ENCODE measurements around the gene UBALD2.
"Not testable (repeated sequence)": the region's sequence is repeated elsewhere in the genome, so short reads cannot be mapped to it uniquely, and the experiment has no call there.

UBALD2 gene

DNA sequence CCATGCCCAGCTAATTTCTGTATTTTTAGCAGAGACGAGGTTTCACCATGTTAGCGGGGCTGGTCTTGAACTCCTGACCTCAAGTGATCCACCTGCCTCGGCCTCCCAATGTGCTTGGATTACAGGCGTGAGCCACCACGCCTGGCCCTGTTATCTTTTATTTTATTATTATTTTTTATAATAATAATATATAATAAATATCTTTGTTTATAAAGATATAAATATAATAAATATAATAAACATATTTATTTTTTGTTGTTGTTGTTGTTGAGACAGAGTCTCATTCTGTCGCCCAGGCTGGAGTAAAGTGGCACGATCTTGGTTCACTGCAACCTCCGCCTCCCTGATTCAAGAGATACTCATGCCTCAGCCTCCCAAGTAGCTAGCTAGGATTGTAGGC is 17.8 kb upstream of the UBALD2 start:
- H3K4me1 ChIP-seq (ENCODE audit: control insufficient read depth, insufficient read depth, low read length): peaks cover 57% of the 10 kb centered on the region
- no peaks in the 10 kb centered on the region for H3K36me3 ChIP-seq (ENCODE audit: control insufficient read depth, insufficient read depth, low read length, severe bottlenecking)
- H3K9ac ChIP-seq (ENCODE audit: low read length): no peak overlapping the region
- no peaks in the 10 kb centered on the region for H3K27me3 ChIP-seq (replicated peaks; ENCODE audit: control insufficient read depth, insufficient read depth, low read length)
- no peak for DNase-seq (ENCODE audit: low read depth)
- no peak overlapping the region for H3K4me3 ChIP-seq (ENCODE audit: low read length)
- no peaks in the 10 kb centered on the region for H3K9me3 ChIP-seq (ENCODE audit: control insufficient read depth, low read length)

DNA sequence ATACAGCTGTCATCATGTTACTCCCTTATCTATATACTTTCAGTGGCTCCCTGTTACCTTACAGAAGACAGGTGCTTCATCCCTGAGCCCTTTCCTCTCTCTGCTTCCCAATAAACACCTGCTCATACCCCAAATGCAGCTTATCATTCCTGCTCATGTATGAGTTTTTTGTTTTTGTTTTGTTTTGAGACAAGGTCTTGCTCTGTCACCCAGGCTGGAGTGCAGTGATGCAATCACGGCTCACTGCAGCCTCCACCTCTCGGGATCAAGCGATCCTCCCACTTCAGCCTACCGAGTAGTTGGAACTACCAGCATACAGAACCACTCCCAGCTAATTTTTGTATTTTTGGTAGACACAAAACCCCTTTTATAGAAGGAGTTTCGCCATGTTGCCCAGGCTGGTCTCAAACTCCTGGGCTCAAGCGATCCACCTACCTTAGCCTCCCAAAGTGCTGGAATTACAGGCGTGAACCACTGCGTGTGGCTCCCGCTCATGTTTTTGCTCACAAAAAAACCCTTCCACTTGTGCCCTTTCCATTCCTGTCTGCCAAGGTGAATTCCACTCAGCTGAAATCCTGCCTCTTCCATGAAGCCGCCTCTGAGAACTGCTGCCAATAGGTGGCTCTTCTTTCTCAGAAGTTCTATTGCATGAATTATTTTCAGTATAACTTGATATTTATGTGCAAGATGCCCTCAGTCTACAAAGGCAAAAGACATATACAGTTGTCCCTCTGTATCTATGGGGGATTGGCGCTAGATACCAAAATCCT is 16.9 kb upstream of the UBALD2 start:
- H3K4me3 ChIP-seq (ENCODE audit: low read length): no peak overlapping the region
- no peaks in the 10 kb centered on the region for H3K36me3 ChIP-seq (ENCODE audit: control insufficient read depth, insufficient read depth, low read length, severe bottlenecking)
- DNase-seq (ENCODE audit: low read depth): no peak

DNA sequence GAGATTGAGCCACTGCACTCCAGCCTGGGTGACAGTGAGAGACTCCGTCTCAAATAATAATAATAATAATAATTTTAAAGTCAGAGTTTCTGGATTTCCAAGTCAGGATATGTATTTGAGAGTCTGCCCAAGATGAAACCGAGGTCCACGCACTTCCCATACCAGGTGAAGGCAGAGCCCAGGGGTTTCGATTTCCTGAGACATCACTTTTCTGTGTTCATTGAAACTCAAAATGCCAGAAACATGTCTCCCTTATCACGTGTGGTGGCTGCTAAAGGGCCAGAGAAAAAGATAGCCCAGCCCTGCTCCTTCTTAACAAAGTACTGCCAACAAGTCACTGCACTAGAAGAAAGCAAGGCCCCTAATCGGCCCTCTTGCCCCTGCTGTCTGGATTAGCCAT is 15.0 kb upstream of the UBALD2 start:
- DNase-seq (ENCODE audit: low read depth): no peak
- no peak overlapping the region for H3K9ac ChIP-seq (ENCODE audit: low read length)
- no peaks in the 10 kb centered on the region for H3K36me3 ChIP-seq (ENCODE audit: control insufficient read depth, insufficient read depth, low read length, severe bottlenecking)
- H3K27me3 ChIP-seq (replicated peaks; ENCODE audit: control insufficient read depth, insufficient read depth, low read length): no peaks in the 10 kb centered on the region
- no peak overlapping the region for H3K4me3 ChIP-seq (ENCODE audit: low read length)
- peaks cover 50% of the 10 kb centered on the region for H3K4me1 ChIP-seq (ENCODE audit: control insufficient read depth, insufficient read depth, low read length)
- H3K9me3 ChIP-seq (ENCODE audit: control insufficient read depth, low read length): no peaks in the 10 kb centered on the region

More for the DNA sequence above, 16.9 kb upstream of the UBALD2 start:
- Histone ChIP-seq H3K9ac (ENCODE audit: low read length) (no peak overlapping the region), H3K4me1 (ENCODE audit: control insufficient read depth, insufficient read depth, low read length) (peaks cover 64% of the 10 kb centered on the region), H3K27me3 (replicated peaks; ENCODE audit: control insufficient read depth, insufficient read depth, low read length) (no peaks in the 10 kb centered on the region), H3K9me3 (ENCODE audit: control insufficient read depth, low read length) (no peaks in the 10 kb centered on the region)

DNA sequence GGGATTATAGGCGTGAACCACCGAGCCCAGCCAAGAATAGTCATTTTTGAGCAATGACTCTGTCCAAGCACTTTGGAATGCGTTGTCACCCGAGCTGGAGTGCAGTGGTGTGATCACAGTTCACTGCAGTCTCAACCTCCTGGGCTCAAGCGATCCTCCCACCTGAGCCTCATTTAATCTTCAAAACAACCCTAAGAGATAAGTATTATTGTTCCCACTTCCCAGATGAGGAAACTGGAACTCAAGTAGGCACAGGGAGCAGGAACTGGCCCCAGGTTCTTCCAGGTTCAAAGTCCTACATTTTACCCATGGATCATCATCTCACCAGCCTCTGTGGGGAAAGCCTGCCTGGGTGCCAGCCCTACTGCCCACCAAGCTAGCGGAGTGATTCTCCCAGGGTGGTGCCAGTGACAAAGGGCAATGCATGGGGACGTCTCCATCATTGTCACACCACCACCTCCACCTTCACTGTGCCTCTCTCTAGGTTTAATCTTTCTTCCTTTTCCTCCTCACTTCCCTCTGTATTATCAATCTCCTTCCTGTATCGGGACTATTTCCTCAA is 13.6 kb upstream of the UBALD2 start:
- DNase-seq (ENCODE audit: low read depth): no peak
- Histone ChIP-seq H3K4me3 (ENCODE audit: low read length) (no peak overlapping the region), H3K9me3 (ENCODE audit: control insufficient read depth, low read length) (no peaks in the 10 kb centered on the region), H3K27me3 (replicated peaks; ENCODE audit: control insufficient read depth, insufficient read depth, low read length) (no peaks in the 10 kb centered on the region), H3K36me3 (ENCODE audit: control insufficient read depth, insufficient read depth, low read length, severe bottlenecking) (no peaks in the 10 kb centered on the region), H3K4me1 (ENCODE audit: control insufficient read depth, insufficient read depth, low read length) (peaks cover 42% of the 10 kb centered on the region), H3K9ac (ENCODE audit: low read length) (peak overlapping the region; percentile 40)

DNA sequence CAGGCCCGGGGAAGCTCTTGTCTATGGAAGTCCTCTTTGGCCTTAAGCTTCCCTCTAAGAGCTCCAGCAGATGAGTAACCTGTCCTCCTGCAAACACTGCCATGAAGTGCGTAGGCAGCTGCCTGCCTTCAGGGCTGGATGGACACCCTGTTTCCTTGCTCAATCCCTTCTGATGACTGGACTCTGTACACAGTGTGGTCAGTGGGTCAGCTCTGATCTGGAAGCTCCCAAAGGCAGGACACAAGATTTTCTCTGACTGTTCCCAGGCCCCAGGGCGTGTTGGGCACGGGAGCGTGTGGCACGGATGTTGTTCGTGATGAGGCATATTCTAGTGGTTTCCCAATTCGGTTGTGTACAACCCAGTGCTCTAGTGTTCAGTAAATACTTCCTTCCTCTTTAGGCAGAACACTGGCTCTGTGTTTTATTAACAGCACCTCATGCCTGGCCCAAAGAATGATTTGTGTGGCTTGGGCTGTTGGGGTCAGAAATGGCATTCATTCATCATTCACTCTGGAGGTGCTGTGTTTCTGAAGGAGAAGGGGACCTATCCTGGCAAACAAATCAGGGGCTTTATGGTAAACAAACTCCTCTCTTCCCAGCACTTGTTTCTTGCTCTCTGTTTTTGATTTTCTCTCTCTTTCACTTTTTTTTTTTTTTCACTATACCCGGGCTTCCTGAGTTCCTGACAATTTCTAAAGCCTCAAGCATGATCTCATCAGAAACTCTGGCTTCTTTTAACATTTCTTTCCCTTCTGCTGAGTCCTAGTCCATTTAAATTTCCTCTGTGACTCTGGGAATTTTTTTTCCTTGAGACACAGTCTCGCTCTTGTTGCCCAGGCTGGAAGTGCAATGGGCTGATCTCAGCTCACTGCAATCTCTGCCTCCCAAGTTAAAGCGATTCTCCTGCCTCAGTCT is 12.9 kb upstream of the UBALD2 start:
- DNase-seq (ENCODE audit: low read depth): peak; percentile 95
- peaks cover 36% of the 10 kb centered on the region for H3K4me1 ChIP-seq (ENCODE audit: control insufficient read depth, insufficient read depth, low read length)
- peak overlapping the region; percentile 50 for H3K4me3 ChIP-seq (ENCODE audit: low read length)

DNA sequence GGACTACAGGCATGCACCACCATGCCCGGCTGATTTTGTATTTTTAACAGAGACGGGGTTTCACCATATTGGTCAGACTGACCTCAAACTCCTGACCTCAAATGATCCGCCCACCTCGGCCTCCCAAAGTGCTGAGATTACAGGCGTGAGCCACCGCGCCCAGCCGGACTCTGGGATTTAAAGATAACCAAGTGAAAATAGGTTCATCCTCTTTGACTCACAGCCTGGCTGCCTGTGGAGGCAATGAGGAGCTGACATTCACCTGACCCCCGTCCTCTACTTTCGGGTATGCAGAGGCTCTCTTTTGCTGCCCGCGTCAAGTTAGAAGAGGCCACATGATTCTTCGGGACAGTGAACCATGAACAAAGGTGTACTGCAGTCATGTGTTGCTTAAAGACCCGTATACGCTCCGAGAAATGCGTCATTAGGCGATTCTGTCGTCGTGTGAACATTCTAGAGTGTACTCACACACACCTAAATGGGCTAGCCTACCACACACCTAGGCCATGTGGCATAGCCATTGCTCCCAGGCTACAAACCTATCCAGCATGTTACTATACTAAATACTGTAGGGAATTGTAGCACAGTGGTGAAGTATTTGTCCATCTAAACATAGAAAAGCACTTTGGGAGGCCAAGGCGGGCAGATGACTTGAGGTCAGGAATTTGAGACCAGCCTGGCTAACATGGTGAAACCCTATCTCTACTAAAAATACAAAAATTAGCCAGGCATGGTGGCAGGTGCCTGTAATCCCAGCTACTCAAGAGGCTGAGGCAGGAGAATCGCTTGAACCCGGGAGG is 12.0 kb upstream of the UBALD2 start:
- not testable (repeated sequence) for H3K9me3 ChIP-seq (ENCODE audit: control insufficient read depth, low read length); H3K36me3 ChIP-seq (ENCODE audit: control insufficient read depth, insufficient read depth, low read length, severe bottlenecking); H3K27me3 ChIP-seq (replicated peaks; ENCODE audit: control insufficient read depth, insufficient read depth, low read length); DNase-seq (ENCODE audit: low read depth)
- Histone ChIP-seq H3K9ac (ENCODE audit: low read length) (peak overlapping the region; percentile 79), H3K4me3 (ENCODE audit: low read length) (peak overlapping the region; percentile 50), H3K4me1 (ENCODE audit: control insufficient read depth, insufficient read depth, low read length) (peaks cover 30% of the 10 kb centered on the region)

More for the DNA sequence above, 12.9 kb upstream of the UBALD2 start:
- H3K36me3 ChIP-seq (ENCODE audit: control insufficient read depth, insufficient read depth, low read length, severe bottlenecking): no peaks in the 10 kb centered on the region
- peak overlapping the region; percentile 79 for H3K9ac ChIP-seq (ENCODE audit: low read length)
- no peaks in the 10 kb centered on the region for H3K27me3 ChIP-seq (replicated peaks; ENCODE audit: control insufficient read depth, insufficient read depth, low read length)
- no peaks in the 10 kb centered on the region for H3K9me3 ChIP-seq (ENCODE audit: control insufficient read depth, low read length)

DNA sequence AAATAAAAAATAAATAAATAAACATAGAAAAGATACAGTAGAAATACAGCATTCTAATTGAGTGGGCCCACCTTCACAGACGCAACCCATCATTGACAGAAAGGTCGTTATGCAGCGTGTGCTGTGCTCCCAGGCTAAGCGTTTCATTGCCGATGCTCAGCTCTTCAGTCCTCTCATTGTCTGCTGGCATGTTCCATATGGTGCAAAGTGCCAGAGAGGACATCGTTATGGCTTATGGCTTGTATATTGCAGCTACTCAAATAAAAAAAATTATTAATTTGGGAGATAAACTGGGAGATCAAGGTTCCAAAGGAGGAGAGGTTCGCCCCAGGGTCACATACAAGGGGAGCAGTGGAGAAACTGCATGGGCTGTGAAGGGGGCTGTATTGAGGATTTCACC is 11.3 kb upstream of the UBALD2 start:
- no peak overlapping the region for H3K4me3 ChIP-seq (ENCODE audit: low read length)
- peaks cover 36% of the 10 kb centered on the region for H3K4me1 ChIP-seq (ENCODE audit: control insufficient read depth, insufficient read depth, low read length)
- no peak for DNase-seq (ENCODE audit: low read depth)
- no peaks in the 10 kb centered on the region for H3K36me3 ChIP-seq (ENCODE audit: control insufficient read depth, insufficient read depth, low read length, severe bottlenecking)
- H3K9me3 ChIP-seq (ENCODE audit: control insufficient read depth, low read length): no peaks in the 10 kb centered on the region
- no peak overlapping the region for H3K9ac ChIP-seq (ENCODE audit: low read length)
- H3K27me3 ChIP-seq (replicated peaks; ENCODE audit: control insufficient read depth, insufficient read depth, low read length): no peaks in the 10 kb centered on the region

DNA sequence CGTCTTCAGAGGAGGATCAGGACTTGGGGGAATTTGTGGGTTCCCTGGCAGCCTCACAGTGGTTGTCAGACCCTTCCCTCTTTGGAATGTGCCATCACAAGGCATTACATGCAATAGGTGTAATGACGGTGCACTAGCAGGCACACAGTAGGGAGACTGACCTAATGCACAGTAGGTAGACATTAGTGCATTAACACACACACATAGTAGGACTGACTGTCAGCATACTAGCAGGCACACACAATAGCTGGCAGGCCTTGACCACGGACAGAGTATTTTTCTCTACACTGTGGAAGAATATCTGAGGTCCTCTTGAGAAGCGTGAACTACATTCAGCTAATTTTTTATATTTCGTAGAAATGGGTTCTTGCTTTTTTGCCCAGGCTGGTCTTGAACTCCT is 10.9 kb upstream of the UBALD2 start:
- Histone ChIP-seq H3K36me3 (ENCODE audit: control insufficient read depth, insufficient read depth, low read length, severe bottlenecking) (no peaks in the 10 kb centered on the region), H3K4me1 (ENCODE audit: control insufficient read depth, insufficient read depth, low read length) (peaks cover 39% of the 10 kb centered on the region), H3K9me3 (ENCODE audit: control insufficient read depth, low read length) (no peaks in the 10 kb centered on the region), H3K4me3 (ENCODE audit: low read length) (no peak overlapping the region), H3K27me3 (replicated peaks; ENCODE audit: control insufficient read depth, insufficient read depth, low read length) (no peaks in the 10 kb centered on the region), H3K9ac (ENCODE audit: low read length) (no peak overlapping the region)
- no peak for DNase-seq (ENCODE audit: low read depth)

DNA sequence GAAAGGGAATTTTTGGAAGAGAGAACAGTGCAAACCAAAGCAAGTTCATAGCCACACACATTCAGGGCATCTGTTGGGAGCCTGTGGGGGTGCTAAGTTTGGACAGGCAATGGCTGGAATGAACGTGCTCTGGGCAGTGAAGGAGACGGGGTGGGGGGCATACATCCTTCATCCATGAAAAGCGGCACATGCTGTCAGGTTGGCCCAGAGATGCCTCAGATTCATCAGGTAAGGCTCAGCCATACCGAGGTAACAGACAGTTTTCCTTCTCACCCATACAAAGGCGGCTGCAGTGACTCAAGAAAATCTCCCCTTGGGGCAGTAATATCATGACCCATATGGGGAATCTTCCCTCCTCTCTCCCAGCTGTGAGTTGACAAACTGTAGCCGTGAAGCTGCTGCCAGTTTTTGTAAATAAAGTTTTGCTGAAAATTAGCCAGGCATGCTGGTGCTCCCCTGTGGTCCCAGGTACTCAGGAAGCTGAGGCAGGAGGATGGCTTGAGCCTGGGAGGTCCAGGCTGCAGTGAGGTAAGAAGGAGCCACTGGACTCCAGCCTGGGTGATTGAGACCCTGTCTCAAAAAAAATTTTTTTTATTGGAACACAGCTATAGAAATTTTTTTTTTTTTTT is 9.2 kb upstream of the UBALD2 start:
- no peak for DNase-seq (ENCODE audit: low read depth)

DNA sequence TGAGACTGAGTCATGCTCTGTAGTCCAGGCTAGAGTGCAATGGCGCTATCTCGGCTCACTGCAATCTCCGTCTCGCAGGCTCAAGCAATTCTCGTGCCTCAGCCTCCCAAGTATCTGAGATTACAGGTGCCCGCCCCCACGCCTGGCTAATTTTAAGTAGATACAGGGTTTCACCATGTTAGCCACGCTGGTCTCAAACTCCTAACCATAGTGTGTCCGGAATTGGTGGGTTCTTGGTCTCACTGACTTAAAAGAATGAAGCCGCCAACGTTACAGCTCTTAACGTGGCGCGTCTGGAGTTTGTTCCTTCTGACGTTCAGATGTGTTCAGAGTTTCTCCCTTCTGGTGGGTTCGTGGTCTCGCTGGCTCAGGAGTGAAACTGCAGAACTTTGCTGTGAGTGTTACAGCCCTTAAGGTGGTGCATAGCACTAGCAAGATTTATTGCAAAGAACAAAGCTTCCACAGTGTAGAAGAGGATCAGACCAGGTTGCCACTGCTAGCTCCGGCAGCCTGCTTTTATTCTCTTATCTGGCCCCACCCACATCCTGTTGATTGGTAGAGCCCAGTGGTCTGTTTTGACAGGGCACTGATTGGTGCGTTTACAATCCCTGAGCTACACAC is 8.6 kb upstream of the UBALD2 start:
- not testable (repeated sequence) for H3K36me3 ChIP-seq (ENCODE audit: control insufficient read depth, insufficient read depth, low read length, severe bottlenecking); DNase-seq (ENCODE audit: low read depth); H3K4me3 ChIP-seq (ENCODE audit: low read length); H3K9me3 ChIP-seq (ENCODE audit: control insufficient read depth, low read length); H3K27me3 ChIP-seq (replicated peaks; ENCODE audit: control insufficient read depth, insufficient read depth, low read length); H3K9ac ChIP-seq (ENCODE audit: low read length)
- H3K4me1 ChIP-seq (ENCODE audit: control insufficient read depth, insufficient read depth, low read length): peaks cover 36% of the 10 kb centered on the region

More for the DNA sequence above, 9.2 kb upstream of the UBALD2 start:
- Histone ChIP-seq H3K27me3 (replicated peaks; ENCODE audit: control insufficient read depth, insufficient read depth, low read length) (no peaks in the 10 kb centered on the region), H3K4me1 (ENCODE audit: control insufficient read depth, insufficient read depth, low read length) (peaks cover 43% of the 10 kb centered on the region), H3K36me3 (ENCODE audit: control insufficient read depth, insufficient read depth, low read length, severe bottlenecking) (no peaks in the 10 kb centered on the region), H3K4me3 (ENCODE audit: low read length) (no peak overlapping the region), H3K9ac (ENCODE audit: low read length) (no peak overlapping the region), H3K9me3 (ENCODE audit: control insufficient read depth, low read length) (no peaks in the 10 kb centered on the region)

All from adipocyte (in vitro differentiated cells).